Fibroblast of lung (primary cell): ENCODE measurements around the gene WNT6. TPM values are rescaled to one million over a fixed set of nuclear protein-coding genes. Genes with fewer than 3 reads are reported as not detected.

ENCODE experiments used
- DNase-seq, 2 donors: peaks; one replicate each; pipeline versions ENCODE4 v3.0.0 to v3.0.0-alpha.2; 2010; ENCODE audit warnings: low read depth in 2 of 2
- H2AFZ ChIP-seq: 2 replicates; pipeline ENCODE4 v1.5.1; 2012; ENCODE audit warnings: low read length, control low read depth, inconsistent platforms
- H3K27ac ChIP-seq: 2 replicates; pipeline ENCODE4 v1.5.1; 2011; ENCODE audit warnings: low read length, control low read depth; ENCODE audit not compliant: insufficient read depth
- H3K27me3 ChIP-seq: 2 replicates; pipeline ENCODE4 v1.5.1; 2011; ENCODE audit warnings: mild to moderate bottlenecking, low read length; ENCODE audit not compliant: control insufficient read depth, insufficient read depth
- H3K36me3 ChIP-seq: 2 replicates; pipeline ENCODE4 v1.5.1; 2011; ENCODE audit warnings: low read length; ENCODE audit not compliant: control insufficient read depth, insufficient read depth
- H3K4me1 ChIP-seq: 2 replicates; pipeline ENCODE4 v1.5.1; 2011; ENCODE audit warnings: low read length; ENCODE audit not compliant: control insufficient read depth, insufficient read depth; ENCODE audit errors: extremely low read depth
- H3K4me2 ChIP-seq: 2 replicates; pipeline ENCODE4 v1.5.1; 2011; ENCODE audit warnings: low read length, control low read depth; ENCODE audit not compliant: insufficient read depth; ENCODE audit errors: extremely low read depth
- H3K4me3 ChIP-seq, 4 experiments: fragments of 200-600 bp in 1 of 4; sonication (generic) in 1 of 4; replicated peaks in 1 of 4; 2 replicates each; pipeline ENCODE4 v1.5.1; 2011 to 2016; ENCODE audit warnings: low read length in 4 of 4, low read depth in 3 of 4, mild to moderate bottlenecking in 3 of 4, control low read depth in 2 of 4, inconsistent platforms in 1 of 4, mixed read lengths in 1 of 4; ENCODE audit not compliant: insufficient read depth in 1 of 4; ENCODE audit errors: control extremely low read depth in 1 of 4
- H3K79me2 ChIP-seq: 2 replicates; pipeline ENCODE4 v1.5.1; 2012; ENCODE audit warnings: mild to moderate bottlenecking, low read length, inconsistent platforms; ENCODE audit not compliant: control insufficient read depth, insufficient read depth
- H3K9ac ChIP-seq: 2 replicates; pipeline ENCODE4 v1.5.1; 2011; ENCODE audit warnings: mild to moderate bottlenecking, low read length, control low read depth; ENCODE audit not compliant: insufficient read depth
- H3K9me3 ChIP-seq: 2 replicates; pipeline ENCODE4 v1.5.1; 2012; ENCODE audit warnings: low read depth, low read length; ENCODE audit not compliant: control insufficient read depth, insufficient read depth
- H4K20me1 ChIP-seq: 2 replicates; pipeline ENCODE4 v1.5.1; 2011; ENCODE audit warnings: low read length; ENCODE audit not compliant: control insufficient read depth, insufficient read depth; ENCODE audit errors: extremely low read depth
- EZH2 ChIP-seq: IDR thresholded peaks from 2 replicates; pipeline ENCODE4 v1.5.1; 2012; ENCODE audit warnings: low read length, control low read depth, mild to moderate bottlenecking; ENCODE audit errors: missing control alignments
- polyA plus RNA-seq, 2 donors: library from polyadenylated mRNA; depleted of rRNA in 1 of 2; stranded (reverse) in 1 of 2; unstranded in 1 of 2; fragments of >200 nt; gene quantifications; 2 replicates each; pipeline ENCODE4 v1.2.1, GENCODE V29; 2011 to 2012; ENCODE audit warnings: missing spikeins in 1 of 2
- total RNA-seq: library from RNA; depleted of rRNA; stranded (reverse); fragments of >200 nt; gene quantifications from 2 replicates; pipeline ENCODE4 v1.2.1, GENCODE V29; 2014
- TF ChIP-seq, protein P1 (sequence below), 2 donors: IDR thresholded peaks in 1 of 2; conservative IDR thresholded peaks in 1 of 2; 1 replicate in 1 of 2; 2 replicates in 1 of 2; pipeline ENCODE4 v1.5.1; 2011 to 2012; ENCODE audit warnings: low read length in 2 of 2, control low read depth in 1 of 2, inconsistent platforms in 1 of 2, low read depth in 1 of 2, mild to moderate bottlenecking in 1 of 2

Gene WNT6
- total and polyA plus RNA-seq, 2 donors (not counting 1 experiment from before 2014, with no cell fraction given): not detected

DNA sequence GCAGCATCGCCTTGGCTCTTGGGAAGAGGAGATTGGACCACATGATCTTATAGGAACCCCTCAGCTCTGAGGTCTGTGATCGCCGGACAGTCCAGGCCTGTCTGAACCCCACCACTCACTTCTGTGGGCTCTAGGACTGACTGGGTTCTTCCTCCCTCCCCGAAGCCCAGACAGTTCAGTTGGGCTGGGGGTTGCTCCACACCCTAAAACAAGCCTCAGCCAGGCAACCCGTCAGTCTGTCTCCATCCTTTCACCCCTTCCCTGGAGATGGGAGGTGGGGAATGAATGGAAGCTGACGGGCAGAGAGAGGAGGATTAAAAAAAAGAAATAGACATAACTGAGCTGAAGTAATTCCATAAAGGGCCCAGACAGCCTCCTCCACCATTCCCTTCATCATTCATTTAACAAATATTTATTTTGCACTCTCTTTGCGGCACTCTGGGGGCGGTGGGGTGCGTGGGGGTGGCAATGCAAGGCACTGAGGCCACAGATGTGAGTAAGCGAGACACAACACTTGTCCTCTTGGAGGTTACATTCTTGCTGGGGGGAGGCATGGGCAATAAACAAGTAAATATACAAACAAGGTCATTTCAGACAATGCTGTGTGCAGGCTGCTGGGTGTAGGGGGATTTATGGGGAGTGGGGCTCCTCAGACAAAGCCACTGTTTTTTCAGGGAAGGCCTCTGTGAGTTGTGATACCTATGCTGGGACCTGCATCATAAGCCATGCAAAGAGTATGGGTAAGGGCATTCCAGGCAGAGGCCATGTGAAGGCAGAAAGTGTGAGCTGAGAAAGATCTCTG is 33.9 kb downstream of the WNT6 start:
- Histone ChIP-seq H3K4me2 (peak overlapping the region; percentile 51), H3K9ac (no peak overlapping the region), H3K9me3 (no peaks in the 10 kb centered on the region), H3K27ac (no peak overlapping the region), H3K79me2 (no peaks in the 10 kb centered on the region), H4K20me1 (no peaks in the 10 kb centered on the region), H3K4me1 (no peaks in the 10 kb centered on the region), H3K36me3 (no peaks in the 10 kb centered on the region), H2AFZ (no peak overlapping the region), H3K4me3 (peak overlapping the region in 2 of 4 experiments; percentile 21 to 27), H3K27me3 (peaks cover 53% of the 10 kb centered on the region)
- no peak for TF ChIP-seq EZH2
- no peak for DNase-seq

DNA sequence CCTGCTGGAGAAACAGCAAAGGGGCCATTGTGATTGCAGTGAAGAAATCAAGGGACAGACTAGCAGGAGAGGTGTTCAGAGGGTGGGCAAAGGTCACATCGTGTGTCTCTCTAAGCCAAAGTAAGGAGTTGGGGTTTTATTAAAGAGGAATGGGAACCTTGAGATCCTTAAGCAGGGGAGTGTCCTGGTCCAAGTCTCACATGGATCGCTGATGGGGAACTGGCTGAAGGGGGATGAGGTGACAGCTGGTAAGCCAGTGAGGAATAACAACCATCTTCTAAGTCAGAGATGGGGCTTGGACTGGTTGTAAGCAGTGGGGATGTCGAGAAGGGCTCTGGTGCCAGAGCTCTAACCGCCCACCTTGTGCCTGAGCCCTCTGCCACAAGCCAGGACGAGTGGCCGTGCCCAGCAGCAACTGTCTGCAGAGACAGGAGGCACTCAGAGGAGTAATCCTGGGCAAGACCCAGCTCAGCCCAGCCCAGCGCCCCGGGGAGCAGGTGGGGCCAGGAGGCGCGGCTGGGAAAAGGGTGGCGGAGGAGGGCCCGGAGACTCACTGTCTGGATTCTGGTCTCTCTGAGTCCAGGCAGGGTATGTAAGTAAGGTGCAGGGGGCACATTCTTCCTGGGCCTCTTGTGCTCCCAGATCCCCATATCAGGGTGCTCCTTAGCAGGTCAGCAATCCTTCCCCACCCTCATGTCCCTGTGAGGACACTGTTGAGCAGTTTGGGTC is 34.7 kb downstream of the WNT6 start:
- Histone ChIP-seq H3K4me1 (no peaks in the 10 kb centered on the region), H3K36me3 (no peaks in the 10 kb centered on the region), H3K9ac (no peak overlapping the region), H3K4me2 (no peak overlapping the region), H3K4me3 (no peak overlapping the region), H3K79me2 (no peaks in the 10 kb centered on the region), H3K27me3 (peaks cover 55% of the 10 kb centered on the region), H3K27ac (no peak overlapping the region), H3K9me3 (no peaks in the 10 kb centered on the region), H2AFZ (no peak overlapping the region), H4K20me1 (no peaks in the 10 kb centered on the region)
- TF ChIP-seq EZH2: peak; percentile 40
- TF ChIP-seq, protein P1, sequence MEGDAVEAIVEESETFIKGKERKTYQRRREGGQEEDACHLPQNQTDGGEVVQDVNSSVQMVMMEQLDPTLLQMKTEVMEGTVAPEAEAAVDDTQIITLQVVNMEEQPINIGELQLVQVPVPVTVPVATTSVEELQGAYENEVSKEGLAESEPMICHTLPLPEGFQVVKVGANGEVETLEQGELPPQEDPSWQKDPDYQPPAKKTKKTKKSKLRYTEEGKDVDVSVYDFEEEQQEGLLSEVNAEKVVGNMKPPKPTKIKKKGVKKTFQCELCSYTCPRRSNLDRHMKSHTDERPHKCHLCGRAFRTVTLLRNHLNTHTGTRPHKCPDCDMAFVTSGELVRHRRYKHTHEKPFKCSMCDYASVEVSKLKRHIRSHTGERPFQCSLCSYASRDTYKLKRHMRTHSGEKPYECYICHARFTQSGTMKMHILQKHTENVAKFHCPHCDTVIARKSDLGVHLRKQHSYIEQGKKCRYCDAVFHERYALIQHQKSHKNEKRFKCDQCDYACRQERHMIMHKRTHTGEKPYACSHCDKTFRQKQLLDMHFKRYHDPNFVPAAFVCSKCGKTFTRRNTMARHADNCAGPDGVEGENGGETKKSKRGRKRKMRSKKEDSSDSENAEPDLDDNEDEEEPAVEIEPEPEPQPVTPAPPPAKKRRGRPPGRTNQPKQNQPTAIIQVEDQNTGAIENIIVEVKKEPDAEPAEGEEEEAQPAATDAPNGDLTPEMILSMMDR (conservative IDR thresholded peaks at IDR 0.05 in 1 of 2, IDR thresholded peaks at IDR 0.05 in 1 of 2; ENCODE audit: low read depth in 1 of 2, low read length in 2 of 2): no peak
- DNase-seq: no peak

GRCh38 chr2:218894880-218895157 is 35.2 kb downstream of the WNT6 start:
- no peak overlapping the region for H3K4me2 ChIP-seq
- DNase-seq: no peak
- H3K79me2 ChIP-seq: no peaks in the 10 kb centered on the region
- H3K4me3 ChIP-seq: no peak overlapping the region
- H3K27me3 ChIP-seq: peaks cover 58% of the 10 kb centered on the region
- H3K36me3 ChIP-seq: no peaks in the 10 kb centered on the region
- no peaks in the 10 kb centered on the region for H3K4me1 ChIP-seq
- H4K20me1 ChIP-seq: no peaks in the 10 kb centered on the region
- H3K27ac ChIP-seq: no peak overlapping the region
- H3K9me3 ChIP-seq: no peaks in the 10 kb centered on the region
- no peak overlapping the region for H2AFZ ChIP-seq
- no peak for TF ChIP-seq EZH2
- TF ChIP-seq, protein P1 (conservative IDR thresholded peaks at IDR 0.05 in 1 of 2, IDR thresholded peaks at IDR 0.05 in 1 of 2; ENCODE audit: low read depth in 1 of 2, low read length in 2 of 2): no peak
- H3K9ac ChIP-seq: no peak overlapping the region
